Activated CD8-positive, alpha-beta memory T cell treated with anti-CD3 and anti-CD28 coated beads, Interleukin-2, amount 50 U/mL, for 24 hours (primary cell): Measurements from ENCODE around the gene SMKR1.
"Not testable (repeated sequence)": the region's sequence is repeated elsewhere in the genome, so short reads cannot be mapped to it uniquely, and the experiment has no call there.

Source experiments
- DNase-seq: peaks from one replicate; pipeline ENCODE4 v3.0.0-alpha.2; 2020; ENCODE audit errors: extremely low read depth

The SMKR1 gene

GRCh38 chr7:129501760-129502707 is at the start of gene SMKR1:
TSS of gene SMKR1 (plus strand) at chr7:129502531. CDS start at chr7:129502825, 294 bp downstream.
- peak; percentile 73 for DNase-seq

GRCh38 chr7:129452589-129453231 is 49.6 kb upstream of the SMKR1 start:
- DNase-seq = no peak

DNA sequence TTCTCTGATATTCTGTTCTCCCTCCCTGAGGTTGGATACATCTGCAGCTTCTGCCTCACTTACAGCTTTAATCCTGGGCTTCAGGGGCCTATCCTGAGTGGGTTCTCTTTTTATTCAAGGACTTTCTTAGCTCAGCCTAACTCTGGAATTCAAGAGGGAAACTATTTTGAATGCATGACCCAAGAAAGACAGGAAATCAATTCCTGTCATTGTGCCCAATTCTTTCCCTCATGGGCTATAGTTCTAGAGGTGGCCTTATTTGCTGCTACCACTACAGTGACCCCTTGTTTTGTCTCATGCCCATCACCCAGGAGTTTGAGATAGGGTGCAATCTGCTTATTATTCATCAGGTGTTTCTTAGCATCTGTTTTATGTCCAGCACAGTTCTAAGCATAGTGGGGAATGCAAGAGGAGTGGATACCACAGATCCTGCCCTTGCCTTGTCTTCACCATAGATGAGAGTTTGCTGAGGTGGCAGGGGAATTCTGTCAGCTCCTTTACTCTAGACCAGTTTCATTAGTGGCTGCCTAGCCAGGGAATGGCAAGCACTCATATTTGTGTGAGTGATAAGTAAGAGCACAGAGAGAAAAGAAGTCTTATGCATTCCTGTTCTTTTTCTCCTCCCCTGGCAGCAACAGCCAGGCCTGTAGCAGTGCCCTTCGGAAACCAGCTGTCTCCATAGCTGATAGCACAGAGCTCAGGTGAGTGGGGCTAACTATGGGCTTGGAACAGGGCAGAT is 48.7 kb upstream of the SMKR1 start:
- DNase-seq = no peak

- no peak for DNase-seq
These were observed 48.1 kb upstream of the SMKR1 start for GRCh38 chr7:129454249-129454551.

GRCh38 chr7:129456421-129456820 is 45.9 kb upstream of the SMKR1 start:
- no peak for DNase-seq

GRCh38 chr7:129457101-129457500 is 45.2 kb upstream of the SMKR1 start:
- no peak for DNase-seq

DNA sequence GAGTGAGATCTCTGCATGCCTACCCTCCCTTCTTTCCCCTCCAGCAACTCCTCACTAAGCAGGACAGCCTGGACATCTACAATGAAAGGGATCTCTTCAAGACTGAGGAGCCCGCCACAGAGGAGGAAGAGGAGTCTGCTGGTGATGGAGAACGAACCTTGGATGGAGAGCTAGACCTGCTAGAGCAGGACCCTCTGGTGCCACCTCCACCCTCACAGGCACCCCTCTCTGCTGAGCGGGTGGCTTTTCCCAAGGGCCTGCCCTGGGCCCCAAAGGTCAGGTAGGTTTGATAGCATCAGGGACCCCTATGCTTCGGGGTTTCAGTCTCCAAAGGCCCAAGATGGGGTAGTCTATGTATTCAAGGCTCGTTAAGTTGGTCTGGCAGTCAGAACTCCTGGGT is 44.2 kb upstream of the SMKR1 start:
- DNase-seq = no peak

- DNase-seq = no peak
These were observed 40.5 kb upstream of the SMKR1 start for GRCh38 chr7:129461809-129462208.

DNA sequence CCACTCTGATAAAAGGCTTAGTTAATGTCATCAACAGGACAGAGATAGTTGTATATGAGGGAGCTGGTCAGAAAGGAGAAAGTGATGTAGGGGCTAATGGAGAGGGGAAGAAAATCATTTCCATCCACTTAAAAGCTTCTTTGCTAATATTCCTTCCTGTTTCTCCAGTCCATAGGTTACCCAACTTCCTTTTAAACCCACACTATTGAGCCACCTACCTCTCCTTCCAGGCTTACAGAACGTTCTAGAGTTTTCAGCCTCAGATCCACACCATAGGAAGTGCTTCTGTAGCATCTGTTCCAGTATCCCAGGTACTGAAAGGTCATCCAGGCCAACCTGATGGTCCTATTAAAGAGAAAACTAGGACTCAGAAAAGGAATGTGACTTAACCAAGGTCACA is 39.9 kb upstream of the SMKR1 start:
- DNase-seq = no peak

GRCh38 chr7:129464194-129464593 is 38.1 kb upstream of the SMKR1 start:
- DNase-seq = no peak

DNA sequence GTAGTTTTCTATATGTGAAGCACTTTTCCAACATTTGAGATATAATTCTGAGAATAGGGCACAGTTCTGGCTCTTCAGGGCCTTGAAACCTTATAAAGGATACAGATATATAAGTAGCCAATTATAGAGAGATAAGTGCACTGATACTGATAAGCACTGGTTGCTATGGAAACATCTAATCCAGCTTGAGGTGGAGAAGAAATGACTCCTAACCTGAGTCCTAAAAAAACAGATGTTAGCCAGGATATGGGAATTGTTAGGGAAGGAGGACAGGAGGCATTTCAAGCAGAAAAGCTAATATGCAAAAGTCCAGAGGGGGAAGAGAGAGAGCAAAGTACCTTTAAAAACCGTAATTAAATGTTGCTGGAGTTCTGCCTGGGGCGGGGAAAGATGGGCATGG is 37.3 kb upstream of the SMKR1 start:
- no peak for DNase-seq

DNA sequence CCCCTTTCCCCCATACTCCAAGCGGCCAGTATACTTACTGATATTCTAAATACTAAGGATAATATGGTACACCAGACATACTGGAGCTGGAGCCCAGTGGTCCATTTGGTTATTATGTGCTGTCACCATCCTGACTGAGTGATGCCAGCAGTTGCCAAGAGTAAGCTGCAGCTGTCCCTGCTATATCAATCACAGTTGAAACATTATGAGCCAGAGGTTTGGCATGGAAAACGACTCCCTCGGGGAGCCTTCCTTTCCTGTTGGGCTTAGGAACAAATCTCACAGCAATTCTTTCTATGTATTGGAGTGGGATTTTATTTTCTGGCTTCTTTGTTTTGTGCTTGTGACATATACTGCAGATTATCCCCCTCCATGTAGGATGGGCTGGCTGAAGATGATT is 35.5 kb upstream of the SMKR1 start:
- DNase-seq = no peak

DNA sequence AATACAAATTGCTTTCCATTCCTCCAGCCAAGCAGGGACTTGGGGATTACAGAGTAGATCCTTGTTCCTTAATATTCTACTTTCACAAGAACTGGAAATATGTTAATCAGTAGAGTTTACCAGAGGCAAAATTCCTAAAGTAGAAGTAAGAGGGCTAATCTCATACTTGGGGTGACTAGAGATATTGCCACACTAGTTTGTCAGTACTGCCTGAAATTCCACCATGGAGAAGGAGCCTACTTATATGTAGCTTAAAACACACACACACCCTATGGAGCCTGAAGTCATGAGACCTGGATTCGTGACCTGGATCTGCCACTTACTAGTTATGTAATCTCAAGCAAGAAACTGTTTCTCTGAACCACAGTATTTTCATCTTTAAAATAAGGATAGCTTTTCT is 34.2 kb upstream of the SMKR1 start:
- DNase-seq = no peak

- no peak for DNase-seq
These were observed 33.8 kb upstream of the SMKR1 start for GRCh38 chr7:129468547-129468946.

DNA sequence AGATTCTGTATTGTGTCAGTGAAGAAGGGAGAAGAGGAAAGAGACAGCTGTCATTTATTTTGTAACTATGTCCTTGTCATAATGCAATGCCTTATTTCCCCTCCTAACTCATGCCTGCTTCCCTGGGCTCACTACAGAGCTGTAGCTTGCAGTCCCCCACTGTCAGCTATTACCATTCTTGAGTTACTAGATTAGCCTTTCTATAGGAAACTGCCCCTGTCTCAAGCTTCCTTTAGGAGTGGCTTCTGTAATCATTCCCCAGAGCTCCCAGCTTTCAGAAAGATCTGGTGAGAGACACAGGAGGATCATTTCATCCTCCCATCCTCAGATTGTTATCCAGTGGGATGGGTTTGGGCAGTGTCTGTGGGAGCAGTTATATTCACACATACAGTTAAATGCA is 32.4 kb upstream of the SMKR1 start:
- DNase-seq = no peak

GRCh38 chr7:129470411-129470810 is 31.9 kb upstream of the SMKR1 start:
- DNase-seq = no peak

GRCh38 chr7:129471402-129471827 is 30.9 kb upstream of the SMKR1 start:
- no peak for DNase-seq

DNA sequence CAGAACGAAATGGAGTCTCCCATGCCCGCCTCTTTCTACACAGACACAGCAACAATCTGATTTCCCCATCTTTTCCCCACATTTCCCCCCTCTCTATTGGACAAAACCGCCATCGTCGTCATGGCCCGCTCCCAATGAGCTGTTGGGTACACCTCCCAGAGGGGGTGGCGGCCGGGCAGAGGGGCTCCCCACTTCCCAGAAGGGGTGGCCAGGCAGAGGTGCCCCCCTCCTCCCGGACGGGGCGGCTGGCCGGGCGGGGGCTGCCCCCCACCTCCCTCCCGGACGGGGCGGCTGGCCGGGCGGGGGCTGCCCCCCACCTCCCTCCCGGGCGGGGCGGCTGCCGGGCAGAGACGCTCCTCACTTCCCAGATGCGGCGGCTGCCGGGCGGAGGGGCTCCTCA is 26.4 kb upstream of the SMKR1 start:
- not testable (repeated sequence) for DNase-seq

DNA sequence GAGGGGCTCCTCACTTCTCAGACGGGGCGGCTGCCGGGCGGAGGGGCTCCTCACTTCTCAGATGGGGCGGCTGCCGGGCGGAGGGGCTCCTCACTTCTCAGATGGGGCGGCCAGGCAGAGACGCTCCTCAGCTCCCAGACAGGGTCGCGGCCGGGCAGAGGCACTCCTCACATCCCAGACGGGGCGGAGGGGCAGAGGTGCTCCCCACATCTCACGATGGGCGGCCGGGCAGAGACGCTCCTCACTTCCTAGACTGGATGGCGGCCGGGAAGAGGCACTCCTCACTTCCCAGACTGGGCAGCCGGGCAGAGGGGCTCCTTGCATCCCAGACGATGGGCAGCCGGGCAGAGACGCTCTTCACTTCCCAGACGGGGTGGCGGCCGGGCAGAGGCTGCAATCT is 25.9 kb upstream of the SMKR1 start:
- not testable (repeated sequence) for DNase-seq

DNA sequence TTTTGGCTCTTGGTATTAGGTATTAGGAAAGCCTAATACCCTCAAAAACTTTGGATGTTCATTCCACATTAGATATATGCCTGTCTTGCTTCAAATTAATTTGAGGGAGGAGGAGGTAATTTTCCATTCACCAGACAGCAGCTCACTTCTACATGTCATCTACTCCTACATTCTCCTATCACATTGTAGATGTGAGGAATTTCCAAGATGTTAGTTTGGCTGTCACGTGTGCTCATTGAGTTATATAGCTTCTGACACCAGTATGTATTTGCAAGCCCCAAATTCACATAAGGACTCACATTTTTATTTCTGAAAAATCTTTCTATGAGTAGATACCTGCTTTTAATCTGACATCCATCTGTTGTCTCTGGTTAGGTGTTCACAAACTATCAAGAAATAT is 22.5 kb upstream of the SMKR1 start:
- DNase-seq = no peak

DNA sequence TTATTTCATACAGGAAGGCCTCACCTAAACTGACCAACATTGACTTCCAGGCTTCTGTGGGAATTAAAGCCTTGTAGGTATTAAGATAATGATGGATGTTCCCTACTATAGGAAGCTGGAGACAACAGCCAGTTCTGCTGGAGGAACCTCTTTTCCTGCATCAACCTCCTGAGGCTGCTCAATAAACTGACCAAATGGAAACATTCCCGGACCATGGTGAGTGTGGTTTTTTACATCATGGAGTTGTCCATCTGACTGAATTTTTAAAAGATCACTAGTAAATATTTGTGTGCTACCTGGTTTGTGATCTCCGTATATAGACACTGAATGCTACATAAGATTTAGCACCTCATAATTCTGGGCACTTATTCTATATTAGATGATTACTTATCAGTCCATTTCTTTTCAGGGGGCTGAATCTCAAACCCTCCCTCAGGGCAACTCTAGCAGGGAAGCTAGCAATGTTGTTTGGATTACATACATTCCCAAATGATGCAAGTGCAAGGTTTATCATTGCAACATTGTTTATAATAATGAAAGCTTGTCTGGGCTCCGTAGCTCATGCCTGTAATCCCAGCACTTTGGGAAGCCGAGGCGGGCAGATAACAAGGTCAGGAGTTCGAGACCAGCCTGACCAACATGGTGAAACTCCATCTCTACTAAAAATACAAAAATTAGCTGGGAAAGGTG is 21.5 kb upstream of the SMKR1 start:
- no peak for DNase-seq

GRCh38 chr7:129481376-129481775 is 21.0 kb upstream of the SMKR1 start:
- DNase-seq = not testable (repeated sequence)
